Activated naive CD8-positive, alpha-beta T cell (primary cell): ENCODE results near the gene SECISBP2.
"Not testable (repeated sequence)": the region's sequence is repeated elsewhere in the genome, so short reads cannot be mapped to it uniquely, and the experiment has no call there.

Experiments
- H3K27ac Mint-ChIP-seq: one replicate; pipeline ENCODE4 v1.8.0; 2021; ENCODE audit warnings: mixed read lengths
- H3K27me3 Mint-ChIP-seq: one replicate; pipeline ENCODE4 v1.8.0; 2021; ENCODE audit warnings: mixed read lengths
- H3K36me3 Mint-ChIP-seq: one replicate; pipeline ENCODE4 v1.8.0; 2021; ENCODE audit warnings: mixed read lengths
- H3K4me1 Mint-ChIP-seq: one replicate; pipeline ENCODE4 v1.8.0; 2021; ENCODE audit warnings: low read depth, mixed read lengths
- H3K4me3 Mint-ChIP-seq: one replicate; pipeline ENCODE4 v1.8.0; 2021; ENCODE audit warnings: mild to moderate bottlenecking, mixed read lengths
- H3K9me3 Mint-ChIP-seq: one replicate; pipeline ENCODE4 v1.8.0; 2021; ENCODE audit warnings: low read depth, mixed read lengths

The SECISBP2 gene

DNA sequence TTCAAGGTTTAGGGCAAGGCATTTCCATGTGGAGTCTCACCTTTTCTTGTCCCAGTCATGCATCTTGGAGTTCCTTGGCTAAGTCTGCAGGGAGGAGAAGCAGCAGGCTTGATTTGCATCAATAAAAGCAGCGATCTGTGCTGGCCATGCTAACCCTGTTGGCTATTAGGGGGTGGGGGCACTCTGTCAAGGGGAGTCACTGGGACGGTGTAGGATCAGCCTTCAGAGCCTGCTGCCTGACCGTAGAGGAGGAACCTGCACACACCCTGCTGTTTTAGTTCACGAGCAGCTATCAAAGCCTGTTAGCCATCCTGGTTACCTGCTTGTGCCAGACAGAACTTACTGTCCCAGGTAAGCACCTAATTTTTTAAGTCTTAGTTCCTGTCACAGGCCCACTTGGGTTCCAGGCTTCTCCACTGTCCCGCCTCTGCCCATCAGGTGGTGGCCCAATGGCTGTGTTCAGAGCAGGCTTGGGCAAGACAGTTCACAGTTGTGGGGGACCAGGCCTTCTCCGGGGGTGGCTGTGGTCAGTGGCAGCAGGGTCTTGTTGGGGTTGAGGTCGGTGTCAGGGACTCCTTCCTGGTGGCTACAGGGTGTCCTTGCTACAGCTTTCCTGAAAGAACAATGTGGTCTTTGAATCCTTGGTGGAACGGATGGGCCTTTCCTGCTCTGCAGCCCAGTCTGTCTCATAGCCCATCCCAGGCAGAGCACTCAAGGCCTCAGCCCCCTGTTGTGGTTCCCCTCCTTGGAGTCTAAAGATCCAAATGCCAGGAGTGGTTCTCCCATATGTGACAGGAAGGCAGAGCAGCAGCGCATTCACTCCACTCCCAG, 43.7 kb downstream of the SECISBP2 start:
- H3K9me3 Mint-ChIP-seq: no peaks in the 10 kb centered on the region
- peaks cover 2% of the 10 kb centered on the region for H3K36me3 Mint-ChIP-seq
- peaks cover 24% of the 10 kb centered on the region for H3K4me1 Mint-ChIP-seq
- H3K27me3 Mint-ChIP-seq: no peaks in the 10 kb centered on the region
- no peak overlapping the region for H3K4me3 Mint-ChIP-seq
- peak overlapping the region; percentile 28 for H3K27ac Mint-ChIP-seq

DNA sequence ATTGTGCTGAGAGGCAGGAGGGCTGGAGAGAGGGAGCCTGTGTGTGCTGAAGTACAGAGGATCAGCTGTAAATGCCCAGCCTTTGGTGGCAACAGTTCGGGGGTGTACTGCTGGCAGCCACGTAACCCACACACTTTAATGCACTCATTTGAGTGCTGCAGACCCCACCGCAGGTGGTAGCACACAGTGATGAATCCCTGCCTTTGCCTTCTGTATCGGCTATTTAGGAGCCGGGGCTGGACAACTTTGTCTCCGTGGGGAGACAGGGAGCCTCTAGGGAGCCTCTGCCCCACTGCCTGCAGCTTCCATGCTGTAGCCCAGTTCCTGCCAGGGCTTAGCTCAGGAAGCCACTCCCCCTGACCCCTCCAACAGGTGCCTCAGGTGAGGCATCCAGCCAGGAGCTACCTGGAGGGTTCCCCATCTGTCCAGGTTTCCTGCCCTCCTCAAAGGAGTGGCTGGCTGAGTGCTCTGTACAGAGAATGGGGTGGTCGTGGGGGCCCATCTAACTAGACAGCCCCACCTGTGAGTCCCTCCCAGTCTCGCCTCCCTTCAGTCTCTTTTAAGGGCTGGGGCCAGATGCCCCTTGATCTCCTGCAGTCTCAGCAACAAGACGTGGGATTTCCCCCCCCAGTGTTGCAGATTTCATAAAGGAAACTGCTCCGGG, 44.5 kb downstream of the SECISBP2 start:
- H3K4me3 Mint-ChIP-seq: no peak overlapping the region
- H3K4me1 Mint-ChIP-seq: peaks cover 19% of the 10 kb centered on the region
- no peaks in the 10 kb centered on the region for H3K27me3 Mint-ChIP-seq
- peak overlapping the region; percentile 28 for H3K27ac Mint-ChIP-seq
- H3K9me3 Mint-ChIP-seq: no peaks in the 10 kb centered on the region
- peaks cover 2% of the 10 kb centered on the region for H3K36me3 Mint-ChIP-seq

DNA sequence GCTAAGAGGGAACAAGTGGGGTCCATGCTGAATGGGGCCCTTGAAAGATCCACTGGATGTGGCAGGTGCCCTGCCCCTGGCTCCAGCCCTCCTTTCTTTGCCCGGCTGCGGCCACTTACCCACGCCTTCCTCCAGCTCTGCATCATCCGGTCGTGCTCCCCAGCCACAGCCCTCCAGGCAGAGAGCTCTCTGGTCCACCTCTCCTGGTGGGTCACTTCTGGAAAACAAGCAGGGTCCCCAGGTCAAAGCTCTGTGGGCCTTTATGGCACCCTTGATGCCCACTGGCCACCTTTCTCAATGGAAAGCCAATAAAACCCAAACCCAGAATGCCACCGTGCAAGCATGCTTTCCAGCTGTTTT, 45.0 kb downstream of the SECISBP2 start:
- Mint-ChIP-seq H3K27ac (no peak overlapping the region), H3K36me3 (peaks cover 2% of the 10 kb centered on the region), H3K9me3 (no peaks in the 10 kb centered on the region), H3K27me3 (no peaks in the 10 kb centered on the region), H3K4me3 (no peak overlapping the region), H3K4me1 (peaks cover 19% of the 10 kb centered on the region)

DNA sequence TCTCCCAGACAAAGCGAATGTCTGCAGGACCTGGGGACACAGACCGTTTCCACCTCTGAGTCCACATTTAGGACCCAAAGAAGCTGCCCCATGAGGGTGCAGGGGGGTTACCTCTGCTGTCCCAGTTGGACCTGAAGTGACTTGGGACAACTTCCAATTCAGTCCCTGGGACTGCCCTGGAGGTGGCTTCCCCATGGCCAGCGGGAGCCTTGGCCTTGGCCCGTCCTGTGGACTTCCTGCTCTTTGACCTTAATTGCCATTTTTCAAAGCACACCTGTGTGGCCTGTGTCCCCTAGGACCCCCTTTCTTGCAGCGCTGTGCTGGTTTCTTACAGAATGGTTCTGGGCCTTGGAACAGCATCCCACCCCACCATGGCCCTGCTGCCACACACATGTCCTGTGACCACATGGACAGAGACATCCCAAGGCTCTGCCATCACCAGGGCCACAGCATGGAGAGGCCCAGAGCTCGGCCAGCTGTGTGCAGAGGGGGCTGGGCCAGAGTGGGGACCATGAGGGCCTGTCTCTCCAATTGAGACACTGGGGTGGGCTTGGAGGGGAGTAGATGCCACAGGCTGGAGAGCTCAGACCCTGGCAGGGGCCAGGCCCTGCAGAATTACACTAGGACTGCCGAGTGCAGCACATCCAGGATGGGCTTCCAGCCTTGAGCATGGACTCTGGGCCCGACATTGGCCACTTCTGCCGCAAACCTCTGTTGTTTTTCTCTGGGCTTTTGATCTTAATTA, 45.8 kb downstream of the SECISBP2 start:
- H3K27me3 Mint-ChIP-seq: no peaks in the 10 kb centered on the region
- H3K4me3 Mint-ChIP-seq: no peak overlapping the region
- H3K36me3 Mint-ChIP-seq: peaks cover 2% of the 10 kb centered on the region
- no peaks in the 10 kb centered on the region for H3K9me3 Mint-ChIP-seq
- peak overlapping the region; percentile 28 for H3K27ac Mint-ChIP-seq
- H3K4me1 Mint-ChIP-seq: peaks cover 19% of the 10 kb centered on the region

DNA sequence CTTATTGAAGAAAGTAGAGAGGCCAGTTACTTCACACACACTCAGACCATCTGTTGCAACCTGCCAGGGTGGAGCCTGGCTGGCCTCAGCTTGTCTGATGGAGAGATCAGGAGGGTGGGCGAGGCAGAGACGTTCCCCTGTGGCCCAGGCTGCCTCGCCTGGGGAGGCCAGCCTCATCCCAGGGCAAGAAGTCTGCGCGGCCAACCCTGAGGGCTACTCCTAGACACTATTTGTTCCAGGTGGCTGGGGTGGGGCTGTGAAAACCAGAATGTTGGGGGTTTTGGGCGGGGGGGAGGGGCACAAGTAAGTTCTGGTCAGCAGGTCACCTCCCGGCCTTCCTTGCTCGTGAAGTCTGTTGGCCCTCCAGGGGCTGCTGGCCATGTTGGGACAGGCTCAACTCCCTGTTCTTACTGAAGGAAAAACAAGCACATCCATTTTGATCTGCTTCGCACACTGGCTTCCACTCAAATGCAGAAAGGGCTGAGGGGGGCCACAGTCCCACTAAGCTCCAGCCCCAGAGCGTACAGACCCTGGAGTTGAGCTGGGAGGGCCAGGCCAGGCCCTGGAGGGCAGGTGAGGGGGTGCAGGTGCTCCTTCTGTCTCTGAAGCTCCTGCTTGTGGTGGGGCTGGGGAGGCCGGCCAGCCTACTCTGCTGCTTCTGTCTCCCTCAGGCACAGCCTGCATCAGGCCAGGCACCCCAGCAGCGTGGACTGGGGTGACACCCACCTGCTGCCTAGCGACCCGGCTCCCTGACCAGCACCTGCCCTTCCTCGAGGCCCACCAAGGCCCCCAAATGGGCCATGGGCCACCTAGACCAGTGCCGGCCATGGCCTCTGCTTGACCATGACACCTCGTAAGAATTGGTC, 46.6 kb downstream of the SECISBP2 start:
- Mint-ChIP-seq H3K36me3 (peaks cover 1% of the 10 kb centered on the region), H3K4me3 (no peak overlapping the region), H3K4me1 (peaks cover 17% of the 10 kb centered on the region), H3K27ac (peak overlapping the region; percentile 34), H3K9me3 (no peaks in the 10 kb centered on the region), H3K27me3 (no peaks in the 10 kb centered on the region)

DNA sequence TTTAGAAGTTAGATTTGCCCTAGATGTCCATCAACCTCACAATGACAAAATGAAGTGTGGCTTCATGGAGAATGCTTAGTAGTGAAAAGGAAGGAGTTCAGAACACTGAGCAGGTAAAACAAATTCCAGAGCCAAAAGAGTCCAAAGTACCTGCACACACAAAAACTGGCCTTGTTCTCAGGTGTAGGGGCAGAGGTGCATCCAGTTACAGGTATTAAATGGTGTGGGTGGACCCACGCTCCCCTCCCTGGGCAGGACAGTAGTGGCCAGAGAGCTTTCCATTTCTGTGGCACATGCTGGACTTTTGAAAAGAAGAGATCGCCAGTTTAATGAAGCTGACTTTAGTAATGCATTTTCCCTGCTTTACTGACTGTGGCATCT, 47.2 kb downstream of the SECISBP2 start:
- Mint-ChIP-seq H3K27me3 (no peaks in the 10 kb centered on the region), H3K9me3 (no peaks in the 10 kb centered on the region), H3K36me3 (no peaks in the 10 kb centered on the region), H3K4me3 (no peak overlapping the region), H3K4me1 (peaks cover 13% of the 10 kb centered on the region), H3K27ac (peak overlapping the region; percentile 34)

- no peaks in the 10 kb centered on the region for H3K9me3 Mint-ChIP-seq
- H3K4me3 Mint-ChIP-seq: no peak overlapping the region
- no peaks in the 10 kb centered on the region for H3K36me3 Mint-ChIP-seq
- peak overlapping the region; percentile 58 for H3K27ac Mint-ChIP-seq
- no peaks in the 10 kb centered on the region for H3K27me3 Mint-ChIP-seq
- H3K4me1 Mint-ChIP-seq: peaks cover 11% of the 10 kb centered on the region
These were observed 48.4 kb downstream of the SECISBP2 start for GRCh38 chr9:89366711-89367110.

DNA sequence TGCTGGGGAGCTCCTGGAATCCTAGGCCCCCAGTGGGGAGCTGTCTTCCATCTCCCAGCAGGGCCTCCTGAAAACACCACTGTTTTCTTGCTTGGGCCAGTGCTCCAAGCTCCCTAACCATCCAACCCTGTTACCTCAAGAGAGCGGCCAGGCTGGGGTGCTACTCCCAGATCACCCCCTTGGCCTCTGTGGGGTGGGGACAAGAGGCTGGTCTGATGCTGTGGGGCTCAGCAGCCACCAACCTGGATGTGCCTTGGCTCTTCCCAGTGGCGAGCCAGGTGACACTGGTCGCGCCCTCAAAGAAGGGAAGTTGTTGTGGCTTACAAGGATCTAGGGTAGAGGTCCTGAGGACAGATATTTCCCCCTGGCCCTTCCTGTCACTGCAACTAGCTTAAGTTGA, 49.0 kb downstream of the SECISBP2 start:
- peak overlapping the region; percentile 6 for H3K27ac Mint-ChIP-seq
- H3K4me3 Mint-ChIP-seq: no peak overlapping the region
- H3K36me3 Mint-ChIP-seq: no peaks in the 10 kb centered on the region
- H3K27me3 Mint-ChIP-seq: no peaks in the 10 kb centered on the region
- H3K4me1 Mint-ChIP-seq: peaks cover 11% of the 10 kb centered on the region
- H3K9me3 Mint-ChIP-seq: no peaks in the 10 kb centered on the region

GRCh38 chr9:89367726-89368437, 49.6 kb downstream of the SECISBP2 start:
- Mint-ChIP-seq H3K4me1 (peaks cover 13% of the 10 kb centered on the region), H3K27ac (peak overlapping the region; percentile 72), H3K27me3 (no peaks in the 10 kb centered on the region), H3K9me3 (no peaks in the 10 kb centered on the region), H3K4me3 (no peak overlapping the region), H3K36me3 (no peaks in the 10 kb centered on the region)

- Mint-ChIP-seq H3K27me3 (no peaks in the 10 kb centered on the region), H3K4me1 (peaks cover 14% of the 10 kb centered on the region), H3K36me3 (no peaks in the 10 kb centered on the region), H3K4me3 (no peak overlapping the region), H3K9me3 (no peaks in the 10 kb centered on the region), H3K27ac (peak overlapping the region; percentile 72)
These were observed 50.2 kb downstream of the SECISBP2 start for GRCh38 chr9:89368550-89368949.

DNA sequence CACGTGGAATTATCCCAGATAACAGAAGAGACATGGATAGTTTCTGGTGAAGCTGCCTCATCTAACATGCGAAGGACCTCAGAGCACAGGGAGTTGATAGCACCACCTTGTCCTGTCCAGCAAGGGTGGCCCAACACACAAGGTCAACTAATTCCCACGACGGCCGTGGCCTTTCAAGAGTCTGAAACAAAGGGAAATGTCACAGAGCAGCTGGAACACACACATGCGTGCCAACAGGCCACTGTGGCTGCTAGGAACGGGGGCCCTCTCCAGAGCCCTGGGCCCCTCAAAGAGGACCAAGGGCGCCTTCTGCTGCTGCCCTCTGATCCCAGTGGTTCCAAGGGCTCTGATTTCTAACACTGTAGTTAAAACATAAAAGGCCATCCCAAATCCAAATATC, 50.7 kb downstream of the SECISBP2 start:
- no peaks in the 10 kb centered on the region for H3K9me3 Mint-ChIP-seq
- H3K36me3 Mint-ChIP-seq: no peaks in the 10 kb centered on the region
- H3K27ac Mint-ChIP-seq: peak overlapping the region; percentile 72
- no peak overlapping the region for H3K4me3 Mint-ChIP-seq
- no peaks in the 10 kb centered on the region for H3K27me3 Mint-ChIP-seq
- peaks cover 17% of the 10 kb centered on the region for H3K4me1 Mint-ChIP-seq

- H3K4me1 Mint-ChIP-seq: peaks cover 26% of the 10 kb centered on the region
- no peak overlapping the region for H3K27ac Mint-ChIP-seq
- H3K36me3 Mint-ChIP-seq: no peaks in the 10 kb centered on the region
- no peaks in the 10 kb centered on the region for H3K9me3 Mint-ChIP-seq
- no peak overlapping the region for H3K4me3 Mint-ChIP-seq
- H3K27me3 Mint-ChIP-seq: no peaks in the 10 kb centered on the region
These were observed 52.3 kb downstream of the SECISBP2 start for GRCh38 chr9:89370593-89370992.

- H3K4me3 Mint-ChIP-seq, H3K36me3 Mint-ChIP-seq, H3K27ac Mint-ChIP-seq, H3K9me3 Mint-ChIP-seq, H3K27me3 Mint-ChIP-seq: not testable (repeated sequence)
- H3K4me1 Mint-ChIP-seq: peaks cover 30% of the 10 kb centered on the region
These were observed 53.5 kb downstream of the SECISBP2 start for GRCh38 chr9:89371791-89372190.

GRCh38 chr9:89372230-89372816, 54.0 kb downstream of the SECISBP2 start:
- no peak overlapping the region for H3K4me3 Mint-ChIP-seq
- H3K9me3 Mint-ChIP-seq: no peaks in the 10 kb centered on the region
- H3K36me3 Mint-ChIP-seq: peaks cover 2% of the 10 kb centered on the region
- H3K4me1 Mint-ChIP-seq: peaks cover 32% of the 10 kb centered on the region
- H3K27me3 Mint-ChIP-seq: no peaks in the 10 kb centered on the region
- H3K27ac Mint-ChIP-seq: peak overlapping the region; percentile 64
